NCI-H2107 (cell line): ENCODE results near the gene RTF2.
"Not testable (repeated sequence)": the region's sequence is repeated elsewhere in the genome, so short reads cannot be mapped to it uniquely, and the experiment has no call there.

ENCODE experiments used
- DNase-seq: peaks from one replicate; lab custom pipeline; 2025; lab: John Stamatoyannopoulos, UW

RTF2 gene

DNA sequence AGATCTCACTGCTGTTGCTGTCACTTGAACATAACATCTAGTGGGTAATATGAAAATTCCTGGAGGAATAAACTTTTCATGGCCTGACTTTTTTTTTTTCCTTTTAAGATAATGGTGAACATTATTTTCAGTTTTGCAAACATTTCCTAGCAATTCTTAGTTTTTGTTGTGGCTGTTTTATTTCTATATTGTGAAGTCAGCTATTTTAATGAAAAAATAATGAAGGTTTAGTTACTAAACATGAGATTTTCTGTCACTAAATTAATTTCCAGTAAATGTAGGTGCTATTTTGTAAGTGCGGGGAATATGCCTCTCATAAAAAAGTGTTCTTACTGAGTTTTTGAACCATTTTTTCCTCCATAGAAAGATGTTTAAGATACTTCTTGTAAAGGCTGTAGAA is 32.7 kb downstream of the RTF2 start:
- no peak for DNase-seq

- DNase-seq, result no peak
Measured at GRCh38 chr20:56503916-56504315, 35.5 kb downstream of the RTF2 start.

DNA sequence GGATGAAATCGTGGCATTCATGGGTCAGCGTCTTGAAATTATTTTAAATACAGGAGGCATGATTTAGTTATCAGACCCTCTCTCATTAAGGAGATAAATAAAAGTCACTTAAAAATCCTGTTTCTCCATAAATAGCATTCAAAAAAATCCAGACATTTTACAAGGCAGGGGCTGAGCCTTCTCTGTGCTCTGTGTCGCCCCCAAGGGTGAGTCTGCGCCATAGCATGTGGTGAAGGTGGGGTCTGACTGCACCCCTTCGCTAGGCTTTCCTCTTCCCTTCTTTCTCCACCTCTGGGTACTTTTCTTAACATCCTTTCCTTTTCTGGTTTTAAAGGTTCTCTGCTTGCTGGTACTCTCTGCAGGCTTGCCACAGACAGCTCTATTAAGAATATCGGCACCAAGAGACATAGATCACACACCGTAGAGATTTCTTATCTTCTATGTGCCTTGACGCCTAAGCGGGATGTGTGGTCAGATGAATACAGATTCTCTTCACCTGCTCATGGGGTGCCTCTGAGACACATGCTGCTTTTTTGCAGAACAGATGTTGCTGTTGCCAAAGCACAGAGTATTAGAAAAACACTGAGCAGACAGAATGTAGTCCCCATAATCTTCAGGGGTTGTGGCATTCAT is 36.1 kb downstream of the RTF2 start:
- no peak for DNase-seq

- no peak for DNase-seq
Measured at GRCh38 chr20:56506103-56506502, 37.7 kb downstream of the RTF2 start.

GRCh38 chr20:56511926-56512325 is 43.5 kb downstream of the RTF2 start:
- DNase-seq, result no peak

DNA sequence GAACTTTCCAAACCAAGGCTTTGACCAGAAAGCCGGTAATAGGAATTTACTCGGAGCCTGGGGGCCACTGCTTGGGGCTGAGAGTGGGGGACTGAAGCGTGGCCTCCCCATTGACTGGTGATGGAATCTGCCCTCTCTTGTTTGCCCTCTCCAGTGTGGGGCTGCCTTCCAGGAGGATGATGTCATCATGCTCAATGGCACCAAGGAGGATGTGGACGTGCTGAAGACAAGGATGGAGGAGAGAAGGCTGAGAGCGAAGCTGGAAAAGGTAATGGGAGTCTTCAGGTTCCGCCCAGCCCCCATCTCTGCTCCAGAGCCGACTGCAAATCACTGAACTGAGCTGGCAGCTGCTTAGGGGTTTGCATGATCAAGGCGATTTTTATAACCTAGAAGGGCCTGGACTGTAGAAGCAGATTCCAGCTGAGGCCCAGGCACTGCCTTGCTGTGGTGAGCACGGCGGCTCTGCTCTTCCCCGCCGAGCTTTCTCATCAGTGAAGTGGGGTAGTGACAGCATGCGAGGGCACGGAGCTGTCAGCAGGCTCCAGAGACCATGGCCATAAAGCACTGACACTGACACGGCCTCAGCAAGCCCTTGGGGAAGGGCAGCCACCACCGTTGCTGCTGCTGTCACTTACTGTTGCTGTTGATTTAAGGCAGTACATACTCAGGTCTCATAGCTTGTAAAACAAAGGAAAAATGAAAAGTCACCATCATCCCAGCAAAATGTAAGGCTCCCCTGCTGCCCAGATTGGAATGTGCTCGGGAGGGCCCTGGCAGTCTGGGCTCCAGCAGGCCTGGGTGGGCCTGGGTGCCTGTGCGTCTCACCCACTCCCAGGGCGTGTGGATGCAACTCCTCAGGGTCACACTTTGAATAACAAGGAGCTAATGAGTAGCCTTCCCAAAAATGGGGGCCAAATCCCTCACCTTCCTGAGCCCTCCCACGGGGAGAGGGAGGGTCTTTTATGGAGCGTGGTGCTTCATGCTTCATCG is 45.0 kb downstream of the RTF2 start:
- no peak for DNase-seq

DNA sequence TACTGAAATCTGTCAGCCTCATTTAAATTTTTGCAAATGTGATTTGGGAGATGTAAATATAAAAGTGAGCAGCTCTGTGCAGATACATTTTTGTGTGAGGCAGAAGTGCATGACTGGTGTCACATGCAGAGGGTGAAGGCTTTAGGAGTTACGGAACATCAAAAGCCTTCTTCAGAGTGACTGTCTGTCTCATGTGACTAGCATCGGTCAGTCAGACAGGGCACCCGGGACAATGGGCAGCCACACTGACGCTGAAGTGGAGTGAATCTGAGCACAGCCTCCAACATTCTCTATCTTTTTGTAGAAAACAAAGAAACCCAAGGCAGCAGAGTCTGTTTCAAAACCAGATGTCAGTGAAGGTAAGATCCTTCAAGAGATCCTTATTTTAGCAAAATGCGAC is 48.2 kb downstream of the RTF2 start:
- no peak for DNase-seq

DNA sequence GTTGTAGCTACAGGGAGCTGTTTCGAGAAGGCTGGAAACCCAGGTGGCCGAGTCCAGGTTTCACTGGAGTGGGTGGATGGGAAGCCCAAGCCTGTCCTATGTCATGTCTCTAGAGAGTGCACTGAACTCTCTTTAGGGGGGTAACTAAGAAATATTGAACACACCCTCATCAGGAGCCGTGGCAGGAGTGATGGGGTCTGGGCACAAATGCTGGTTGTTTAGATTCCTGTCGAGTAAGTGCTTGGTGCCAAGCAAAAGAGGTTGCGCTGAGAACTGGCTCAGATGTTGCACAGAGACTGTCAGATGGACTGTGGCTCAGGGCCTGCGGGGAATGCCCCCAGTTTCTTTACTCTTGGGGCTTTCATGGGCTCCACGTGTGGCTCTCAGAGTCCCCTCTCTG is 48.8 kb downstream of the RTF2 start:
- no peak for DNase-seq

GRCh38 chr20:56517641-56518040 is 49.2 kb downstream of the RTF2 start:
- DNase-seq, result no peak

DNA sequence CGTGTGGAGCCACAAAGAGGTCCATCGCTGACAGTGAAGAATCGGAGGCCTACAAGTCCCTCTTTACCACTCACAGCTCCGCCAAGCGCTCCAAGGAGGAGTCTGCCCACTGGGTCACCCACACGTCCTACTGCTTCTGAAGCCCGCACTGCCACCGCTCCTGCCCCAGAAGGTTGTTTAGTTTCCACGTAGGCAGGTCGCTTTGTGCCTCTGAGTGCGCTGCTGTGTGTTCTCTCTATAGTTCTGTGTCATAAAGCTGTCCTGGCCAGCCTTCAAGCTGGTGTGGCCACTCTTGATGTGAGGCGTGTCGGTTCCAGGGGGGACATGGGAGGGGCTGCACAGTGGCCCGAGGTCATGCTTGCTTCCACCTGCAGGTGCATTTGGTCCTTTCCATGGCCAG is 49.7 kb downstream of the RTF2 start:
- no peak for DNase-seq

- DNase-seq, result no peak
Measured at GRCh38 chr20:56518721-56519398, 50.4 kb downstream of the RTF2 start.

DNA sequence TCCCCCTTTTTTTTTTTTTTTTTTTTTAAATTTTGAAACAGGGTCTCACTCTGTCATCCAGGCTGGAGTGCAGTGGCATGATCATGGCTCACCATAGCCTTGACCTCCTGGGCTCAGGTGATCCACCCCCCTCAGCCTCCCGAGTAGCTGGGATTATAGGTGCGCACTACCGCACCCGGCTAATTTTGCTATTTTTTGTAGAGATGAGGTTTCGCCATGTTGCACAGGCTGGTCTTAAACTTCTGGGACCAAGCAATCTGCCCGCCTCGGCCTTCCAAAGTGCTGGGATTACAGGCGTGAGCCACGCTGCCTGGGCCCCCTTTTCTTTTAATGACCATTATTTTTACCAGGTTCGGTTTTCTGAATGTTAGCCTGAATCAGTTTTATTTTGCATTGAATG is 51.1 kb downstream of the RTF2 start:
- no peak for DNase-seq

DNA sequence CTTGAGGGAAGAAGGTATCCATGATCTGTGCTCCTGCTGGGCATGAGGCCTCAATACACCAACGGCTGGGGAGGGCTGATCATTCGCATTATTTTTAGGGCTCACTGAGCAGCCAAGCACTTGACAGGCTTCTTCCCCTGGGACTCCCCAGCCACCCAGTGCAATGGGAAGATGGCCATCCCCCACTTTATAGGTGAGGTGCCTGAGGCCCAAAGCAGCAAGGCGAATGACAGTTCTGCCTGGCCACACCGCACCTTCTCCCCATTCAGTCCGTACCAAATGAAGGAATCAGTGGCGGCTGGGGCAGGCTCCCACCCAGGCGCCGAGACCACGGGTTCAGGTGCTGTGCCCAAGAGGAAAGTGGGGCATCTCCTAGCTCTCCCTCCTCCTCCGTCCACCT is 51.8 kb downstream of the RTF2 start:
- DNase-seq, result no peak

DNA sequence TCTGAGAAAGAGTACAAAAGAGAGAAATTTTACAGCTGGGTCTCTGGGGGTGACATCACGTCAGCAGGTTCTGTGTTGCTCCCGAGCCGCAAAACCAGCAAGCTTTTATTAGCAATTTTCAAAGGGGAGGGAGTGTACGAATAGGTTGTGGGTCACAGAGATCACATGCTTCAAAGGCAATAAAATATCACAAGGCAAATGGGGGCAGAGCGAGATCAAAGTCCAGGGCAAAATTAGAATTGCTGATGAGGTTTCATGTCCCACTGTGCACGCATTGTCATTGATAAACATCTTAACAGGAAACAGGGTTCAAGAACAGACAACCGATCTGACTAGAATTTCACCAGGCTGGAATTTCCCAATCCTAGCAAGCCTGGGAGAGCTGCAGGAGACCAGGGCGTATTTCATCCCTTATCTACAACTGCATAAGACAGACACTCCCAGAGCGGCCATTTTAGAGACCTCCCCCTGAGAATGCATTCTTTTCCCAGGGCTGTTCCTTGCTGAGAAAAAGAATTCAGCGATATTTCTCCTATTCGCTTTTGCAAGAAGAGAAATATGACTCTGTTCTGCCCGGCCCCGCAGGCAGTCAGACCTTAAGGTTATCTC is 52.4 kb downstream of the RTF2 start:
- DNase-seq, result not testable (repeated sequence)

GRCh38 chr20:56522311-56522710 is 53.9 kb downstream of the RTF2 start:
- DNase-seq, result no peak

DNA sequence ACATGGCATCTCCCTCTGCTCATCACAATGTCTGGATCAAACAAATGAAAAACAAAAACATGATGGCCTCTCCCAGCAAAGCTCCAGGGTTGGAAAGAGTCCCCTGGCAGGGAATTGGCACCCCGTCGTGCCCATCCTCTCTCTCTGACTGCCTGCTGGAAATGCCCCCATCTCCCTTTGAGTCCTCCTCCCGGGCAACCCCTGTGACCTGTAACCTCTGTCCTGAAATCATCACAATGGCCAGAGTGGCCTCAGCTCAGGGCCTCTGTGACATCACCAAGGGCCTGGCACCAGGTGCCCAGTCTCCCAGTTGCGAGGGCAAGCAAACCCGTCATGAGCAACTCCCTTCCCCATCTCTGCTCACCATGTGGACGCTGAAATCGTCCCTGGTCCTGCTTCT is 56.0 kb downstream of the RTF2 start, which contains the start of gene FAM209A:
FAM209A (plus strand) TSS at position 301 of the 400 bp plus-strand sequence; CDS start at position 366, 65 bp downstream.
- not testable (repeated sequence) for DNase-seq

DNA sequence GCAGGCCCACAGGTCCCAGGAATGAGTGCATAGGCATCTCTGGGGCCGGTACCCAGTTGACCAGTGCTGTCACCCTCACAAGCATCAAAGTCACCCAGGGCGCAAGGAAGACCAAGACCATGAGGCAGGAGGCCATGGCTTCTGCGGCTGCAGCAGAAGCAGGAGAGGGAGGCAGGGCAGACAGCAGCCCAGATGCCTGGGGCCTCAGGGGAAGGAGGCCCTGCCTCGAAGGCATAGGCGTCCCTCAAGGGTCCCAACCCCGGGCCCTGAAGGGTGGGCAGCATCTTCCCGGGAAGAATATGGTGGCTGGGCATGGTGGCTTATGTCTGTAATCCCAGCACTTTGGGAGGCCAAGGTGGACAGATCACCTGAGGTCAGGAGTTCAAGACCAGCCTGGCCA is 59.1 kb downstream of the RTF2 start:
- DNase-seq, result no peak

GRCh38 chr20:56532946-56533345 is 64.5 kb downstream of the RTF2 start, which contains the start of gene FAM209B:
FAM209B (plus strand) TSS chr20:56533246; CDS start chr20:56533342, 96 bp downstream.
- DNase-seq, result not testable (repeated sequence)

DNA sequence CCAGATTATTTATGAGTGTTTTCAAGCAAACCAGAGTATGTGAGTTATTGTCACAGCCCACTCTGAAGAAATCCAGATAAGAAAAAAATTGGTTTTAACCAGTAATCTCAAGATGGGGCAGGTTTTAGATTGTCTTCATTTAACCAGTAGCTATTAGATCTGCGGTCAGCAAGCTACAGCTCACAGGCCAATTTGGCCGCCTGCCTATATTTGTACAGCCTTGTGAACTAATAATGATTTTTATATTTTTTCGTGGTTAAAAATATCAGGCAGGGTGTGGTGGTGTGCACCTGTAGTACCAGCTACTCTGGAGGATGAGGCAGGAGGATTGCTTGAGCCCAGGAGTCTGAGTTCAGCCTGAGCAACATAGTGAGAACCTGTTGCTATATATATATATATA is 69.6 kb downstream of the RTF2 start:
- DNase-seq, result no peak

DNA sequence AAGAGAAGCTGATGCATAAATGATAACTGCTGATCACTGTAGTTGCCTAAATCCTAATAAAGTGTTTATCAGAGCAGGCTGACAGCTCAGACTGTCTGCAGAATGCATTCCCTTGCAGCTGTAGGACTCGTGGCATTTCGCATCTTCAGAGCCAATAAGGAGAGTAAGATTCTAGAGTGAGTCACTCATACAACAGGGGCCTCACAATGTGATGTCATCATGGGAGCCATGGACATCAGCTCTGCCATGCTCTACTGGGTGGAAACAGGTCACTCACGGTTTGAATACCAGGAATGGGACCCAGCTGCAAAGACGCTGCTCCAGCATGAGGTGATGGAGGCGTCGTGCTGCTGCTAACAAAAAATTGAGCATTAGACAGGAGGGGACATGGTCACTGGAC is 72.0 kb downstream of the RTF2 start:
- DNase-seq, result no peak

- no peak for DNase-seq
Measured at GRCh38 chr20:56542489-56543030, 74.1 kb downstream of the RTF2 start.

DNA sequence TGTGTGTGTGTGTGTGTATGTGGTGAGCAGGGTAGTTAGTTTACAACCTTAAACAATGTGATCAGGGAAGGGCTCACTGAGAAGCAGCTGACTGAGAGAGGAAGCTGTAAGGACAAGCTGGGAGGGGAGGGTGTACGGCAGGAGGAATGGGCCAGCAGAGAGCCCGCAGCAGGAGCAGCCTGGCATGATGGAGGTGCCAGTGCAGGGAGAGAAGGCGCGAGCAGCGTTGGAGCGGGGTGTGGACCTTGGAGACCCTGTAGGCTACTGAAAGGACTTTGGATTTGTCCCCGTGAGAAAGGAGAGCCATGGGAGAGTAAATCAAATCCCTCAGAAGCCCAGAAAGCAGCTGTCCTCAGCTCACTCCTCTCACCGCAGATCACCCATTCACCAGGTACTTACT is 83.1 kb downstream of the RTF2 start:
- no peak for DNase-seq
